Hepatocyte (in vitro differentiated cells): ENCODE measurements around the gene FAM3D.

ENCODE experiments used
- CTCF ChIP-seq: fragments of 200-600 bp; sonication (generic); IDR thresholded peaks from 2 replicates; pipeline ENCODE4 v1.5.1; 2016; ENCODE audit warnings: antibody characterized with exemption, mild to moderate bottlenecking; ENCODE audit not compliant: poor library complexity
- EZH2 ChIP-seq: fragments of 200-600 bp; sonication (generic); IDR thresholded peaks from 2 replicates; pipeline ENCODE4 v1.6.1; 2016; ENCODE audit warnings: antibody characterized with exemption, mild to moderate bottlenecking, borderline replicate concordance
- EZH2phosphoT487 ChIP-seq: fragments of 200-600 bp; sonication (generic); IDR thresholded peaks from one replicate; pipeline ENCODE4 v1.6.1; 2018; ENCODE audit warnings: antibody characterized with exemption, mild to moderate bottlenecking, low read depth, moderate library complexity; ENCODE audit not compliant: unreplicated experiment, severe bottlenecking

GRCh38 chr3:58690490-58690889 is 23.9 kb upstream of the FAM3D start:
- no peak for TF ChIP-seq CTCF
- TF ChIP-seq EZH2phosphoT487: no peak
- TF ChIP-seq EZH2: no peak
